Esophagus muscularis mucosa (tissue), 4 donors: ENCODE data around the gene INTS6L. TPM values are rescaled to one million over a fixed set of nuclear protein-coding genes. Genes with fewer than 3 reads are reported as not detected.

Experiments used
- DNase-seq: peaks from one replicate; pipeline ENCODE4 v3.0.0-alpha.2; 2017; ENCODE audit errors: extremely low spot score
- H3K27ac ChIP-seq, 4 donors: fragments of 200-600 bp; sonication (generic); replicated peaks in 1 of 4; 1 replicate in 3 of 4; 2 replicates in 1 of 4; pipeline ENCODE4 v1.5.1; 2016 to 2019; ENCODE audit warnings: mild to moderate bottlenecking in 1 of 4
- H3K27me3 ChIP-seq, 4 donors: fragments of 200-600 bp; sonication (generic); one replicate each; pipeline versions ENCODE4 v1.5.1 to v1.6.0; 2016 to 2019
- H3K36me3 ChIP-seq, 4 donors: fragments of 200-600 bp; sonication (generic); one replicate each; pipeline ENCODE4 v1.5.1; 2016 to 2019
- H3K4me1 ChIP-seq, 4 donors: fragments of 200-600 bp; sonication (generic); one replicate each; pipeline ENCODE4 v1.5.1; 2016 to 2019
- H3K4me3 ChIP-seq, 4 donors: fragments of 200-600 bp; sonication (generic); 1 replicate in 2 of 4; 2 replicates in 2 of 4; pipeline ENCODE4 v1.5.1; 2016 to 2019; ENCODE audit warnings: mild to moderate bottlenecking in 4 of 4, moderate library complexity in 1 of 4
- H3K9me3 ChIP-seq, 4 donors: fragments of 200-600 bp; sonication (generic); 1 replicate in 3 of 4; 2 replicates in 1 of 4; pipeline ENCODE4 v1.5.1; 2016 to 2019
- EP300 ChIP-seq: sonication (generic); formaldehyde crosslinking; IDR thresholded peaks from one replicate; pipeline ENCODE4 v1.6.1; 2017; ENCODE audit warnings: antibody characterized with exemption
- POLR2A ChIP-seq: fragments of 450-650 bp; IDR thresholded peaks from one replicate; pipeline ENCODE4 v1.6.1; 2017; ENCODE audit warnings: antibody characterized with exemption, moderate library complexity, mild to moderate bottlenecking, low read depth
- POLR2AphosphoS5 ChIP-seq, 2 donors: sonication (generic); formaldehyde crosslinking; IDR thresholded peaks; one replicate each; pipeline ENCODE4 v1.6.1; 2017; ENCODE audit warnings: antibody characterized with exemption in 2 of 2
- WGBS: methylation state at CpG from one replicate; pipeline ENCODE4 v1.1.5; 2018; 5-methylcytosine and 5-hydroxymethylcytosine counted together
- intact Hi-C: fragments of 100-400 bp; cut with DNase I; formaldehyde crosslinking; loops from one replicate; pipeline ENCODE4 v1.15.1; 2023
- total RNA-seq, 4 donors: library from RNA; depleted of rRNA; stranded (reverse); fragments of >200 nt; gene quantifications; one replicate each; pipeline versions ENCODE4 v1.1.0 to v1.2.1, GENCODE V29; 2016
- TF ChIP-seq, protein P1 (sequence below), 3 experiments: fragments of 200-600 bp in 2 of 3; fragments of 450-650 bp in 1 of 3; sonication (generic) in 2 of 3; IDR thresholded peaks; one replicate each; pipeline ENCODE4 v1.5.1; 2017 to 2019; ENCODE audit warnings: antibody characterized with exemption in 3 of 3, mild to moderate bottlenecking in 2 of 3, moderate library complexity in 1 of 3

INTS6L gene
- total RNA-seq, 4 donors from 2014 or later = 6.3 to 8.3 (median 7.2) TPM

- DNase-seq = no peak
- TF ChIP-seq EP300 = no peak
- TF ChIP-seq POLR2AphosphoS5 (IDR thresholded peaks at IDR 0.05) = no peak
- TF ChIP-seq, protein P1, sequence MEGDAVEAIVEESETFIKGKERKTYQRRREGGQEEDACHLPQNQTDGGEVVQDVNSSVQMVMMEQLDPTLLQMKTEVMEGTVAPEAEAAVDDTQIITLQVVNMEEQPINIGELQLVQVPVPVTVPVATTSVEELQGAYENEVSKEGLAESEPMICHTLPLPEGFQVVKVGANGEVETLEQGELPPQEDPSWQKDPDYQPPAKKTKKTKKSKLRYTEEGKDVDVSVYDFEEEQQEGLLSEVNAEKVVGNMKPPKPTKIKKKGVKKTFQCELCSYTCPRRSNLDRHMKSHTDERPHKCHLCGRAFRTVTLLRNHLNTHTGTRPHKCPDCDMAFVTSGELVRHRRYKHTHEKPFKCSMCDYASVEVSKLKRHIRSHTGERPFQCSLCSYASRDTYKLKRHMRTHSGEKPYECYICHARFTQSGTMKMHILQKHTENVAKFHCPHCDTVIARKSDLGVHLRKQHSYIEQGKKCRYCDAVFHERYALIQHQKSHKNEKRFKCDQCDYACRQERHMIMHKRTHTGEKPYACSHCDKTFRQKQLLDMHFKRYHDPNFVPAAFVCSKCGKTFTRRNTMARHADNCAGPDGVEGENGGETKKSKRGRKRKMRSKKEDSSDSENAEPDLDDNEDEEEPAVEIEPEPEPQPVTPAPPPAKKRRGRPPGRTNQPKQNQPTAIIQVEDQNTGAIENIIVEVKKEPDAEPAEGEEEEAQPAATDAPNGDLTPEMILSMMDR (IDR thresholded peaks at IDR 0.05) = no peak
- TF ChIP-seq POLR2A = no peak
- H3K36me3 ChIP-seq = no peaks in the 10 kb centered on the region
- no peaks in the 10 kb centered on the region for H3K9me3 ChIP-seq
- no peak overlapping the region for H3K27ac ChIP-seq
- H3K4me3 ChIP-seq = no peak overlapping the region
- intact Hi-C loops = loop anchor here (5.0 kb wide), 1 partner anchor 91 kb away; no protein-coding TSS in a partner anchor
- WGBS = 75% methylated on average over 7 of the region's 7 CpGs
- no peaks in the 10 kb centered on the region for H3K27me3 ChIP-seq
- no peaks in the 10 kb centered on the region for H3K4me1 ChIP-seq
Measured at GRCh38 chrX:135481696-135482179, 38.7 kb upstream of the INTS6L start.

DNA sequence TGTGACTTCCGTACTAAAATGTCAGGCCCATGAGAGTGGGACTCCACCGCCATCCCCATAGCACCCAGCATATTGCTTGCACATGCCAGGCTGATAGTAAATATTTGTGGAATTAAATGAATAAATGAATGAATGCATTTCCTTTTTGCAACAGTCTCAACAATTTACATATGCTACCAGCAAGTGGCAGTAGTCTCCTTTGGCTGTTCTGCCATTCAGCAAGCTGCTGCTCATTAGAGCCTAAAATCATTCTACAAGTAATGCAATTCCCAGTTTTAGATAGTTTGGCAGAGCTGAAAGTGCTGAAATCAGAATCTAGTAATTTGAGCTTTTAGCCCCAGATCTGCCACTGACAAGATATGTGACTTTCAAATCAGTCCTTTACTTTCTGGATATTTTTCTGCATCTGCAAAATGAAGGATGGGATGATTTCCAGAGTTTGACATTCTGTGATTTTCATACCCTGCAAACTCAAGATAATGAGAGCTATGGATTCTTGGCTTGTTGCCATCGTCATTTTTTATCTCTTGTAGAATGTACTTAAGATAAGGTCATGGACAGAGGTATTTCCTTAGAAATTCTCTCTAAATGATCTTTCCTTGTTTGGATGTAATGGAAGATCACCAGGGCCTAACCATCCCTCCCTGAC, 35.7 kb upstream of the INTS6L start:
- WGBS = 37% methylated on average over 3 of the region's 3 CpGs
- Histone ChIP-seq H3K4me1 (no peaks in the 10 kb centered on the region), H3K27me3 (no peaks in the 10 kb centered on the region), H3K27ac (no peak overlapping the region), H3K9me3 (no peaks in the 10 kb centered on the region), H3K36me3 (no peaks in the 10 kb centered on the region), H3K4me3 (no peak overlapping the region)
- intact Hi-C loops = loop anchor here (5.0 kb wide), 1 partner anchor 88 kb away; no protein-coding TSS in a partner anchor
- DNase-seq = no peak
- TF ChIP-seq, protein P1 (IDR thresholded peaks at IDR 0.05) = peak; percentile 42 to 60 (median 47)
- no peak for TF ChIP-seq POLR2A
- no peak for TF ChIP-seq POLR2AphosphoS5 (IDR thresholded peaks at IDR 0.05)
- no peak for TF ChIP-seq EP300

GRCh38 chrX:135489542-135489941, 30.9 kb upstream of the INTS6L start:
- no peak overlapping the region for H3K27ac ChIP-seq
- no peak overlapping the region for H3K4me3 ChIP-seq
- intact Hi-C loops = no loop called here
- no peaks in the 10 kb centered on the region for H3K4me1 ChIP-seq
- H3K36me3 ChIP-seq = no peaks in the 10 kb centered on the region
- no peaks in the 10 kb centered on the region for H3K9me3 ChIP-seq
- H3K27me3 ChIP-seq = peaks cover 0 to 2% (median 0%) of the 10 kb centered on the region in 4 donors
- 71% methylated on average over 1 of the region's 1 CpG for whole genome bisulfite sequencing
- TF ChIP-seq EP300 = no peak
- TF ChIP-seq POLR2AphosphoS5 (IDR thresholded peaks at IDR 0.05) = no peak
- no peak for TF ChIP-seq POLR2A
- TF ChIP-seq, protein P1 (IDR thresholded peaks at IDR 0.05) = no peak
- no peak for DNase-seq

DNA sequence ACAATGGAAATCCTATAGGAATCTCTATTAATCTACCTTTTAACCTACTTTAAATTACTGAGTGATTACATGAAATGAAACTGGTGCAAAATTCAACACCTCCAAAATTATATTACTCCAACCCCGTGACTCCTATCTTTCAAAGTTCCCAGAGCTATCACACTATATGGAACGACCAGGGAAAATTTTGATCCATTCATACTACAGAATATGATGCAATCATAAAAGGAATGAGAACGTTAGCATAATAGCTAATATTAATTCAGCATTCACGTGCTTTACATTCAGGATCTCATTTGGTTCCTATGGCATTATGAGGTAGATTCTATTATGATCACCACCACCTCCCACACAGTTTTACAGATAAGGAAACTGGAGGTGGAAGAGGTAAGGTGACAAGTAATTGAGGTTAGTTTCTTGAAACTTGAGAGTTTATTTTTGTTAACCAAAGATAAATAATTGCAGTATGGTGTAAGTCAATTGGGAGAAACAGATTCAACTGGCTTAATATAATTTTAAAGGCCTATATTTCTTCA, 29.4 kb upstream of the INTS6L start:
- H3K36me3 ChIP-seq = no peaks in the 10 kb centered on the region
- intact Hi-C loops = no loop called here
- H3K4me1 ChIP-seq = no peaks in the 10 kb centered on the region
- no peak overlapping the region for H3K27ac ChIP-seq
- H3K4me3 ChIP-seq = no peak overlapping the region
- peaks cover 0 to 5% (median 0%) of the 10 kb centered on the region in 4 donors for H3K27me3 ChIP-seq
- WGBS = 63% methylated on average over 4 of the region's 4 CpGs
- TF ChIP-seq, protein P1 (IDR thresholded peaks at IDR 0.05) = no peak
- TF ChIP-seq EP300 (no peak), POLR2AphosphoS5 (IDR thresholded peaks at IDR 0.05) (no peak), POLR2A (no peak)
- DNase-seq = no peak
- no peaks in the 10 kb centered on the region for H3K9me3 ChIP-seq
